Thyroid gland (tissue), 4 donors: ENCODE measurements around the gene RPS6KA1. TPM values are rescaled to one million over a fixed set of nuclear protein-coding genes. Genes with fewer than 3 reads are reported as not detected.

Source experiments
- DNase-seq, 2 donors: peaks; one replicate each; pipeline ENCODE4 v3.0.0-alpha.2; 2019
- H3K27ac ChIP-seq, 3 donors: fragments of 200-600 bp; sonication (generic); 1 replicate in 2 of 3; 2 replicates in 1 of 3; pipeline ENCODE4 v1.5.1; 2016 to 2019; ENCODE audit warnings: mild to moderate bottlenecking in 1 of 3, moderate library complexity in 1 of 3
- H3K27me3 ChIP-seq: fragments of 200-600 bp; sonication (generic); one replicate; pipeline ENCODE4 v1.5.1; 2019
- H3K36me3 ChIP-seq, 2 donors: fragments of 200-600 bp; sonication (generic); one replicate each; pipeline ENCODE4 v1.5.1; 2016 to 2019
- H3K4me1 ChIP-seq, 2 donors: fragments of 200-600 bp; sonication (generic); one replicate each; pipeline ENCODE4 v1.5.1; 2017 to 2019
- H3K4me3 ChIP-seq, 3 donors: fragments of 200-600 bp; sonication (generic); replicated peaks in 1 of 3; 1 replicate in 2 of 3; 2 replicates in 1 of 3; pipeline ENCODE4 v1.5.1; 2016; ENCODE audit warnings: mild to moderate bottlenecking in 1 of 3
- H3K9me3 ChIP-seq: fragments of 200-600 bp; sonication (generic); one replicate; pipeline ENCODE4 v1.5.1; 2017
- CTCF ChIP-seq, 6 experiments: fragments of 200-600 bp in 3 of 6; fragments of 450-650 bp in 3 of 6; sonication (generic) in 3 of 6; IDR thresholded peaks; one replicate each; pipeline ENCODE4 v1.5.1; 2016 to 2019; ENCODE audit warnings: antibody characterized with exemption in 6 of 6, mild to moderate bottlenecking in 2 of 6, inconsistent platforms in 1 of 6, moderate library complexity in 1 of 6
- POLR2A ChIP-seq, 2 donors: fragments of 450-650 bp; IDR thresholded peaks; one replicate each; pipeline ENCODE4 v1.6.1; 2017; ENCODE audit warnings: antibody characterized with exemption in 2 of 2, mild to moderate bottlenecking in 2 of 2, moderate library complexity in 1 of 2
- WGBS, 2 donors: methylation state at CpG; one replicate each; pipeline ENCODE4 v1.1.5; 2017; 5-methylcytosine and 5-hydroxymethylcytosine counted together
- intact Hi-C: fragments of 100-400 bp; cut with DNase I; formaldehyde crosslinking; loops from one replicate; pipeline ENCODE4 v1.15.1; 2023
- total RNA-seq, 4 donors: library from RNA; depleted of rRNA; stranded (reverse); fragments of >200 nt; gene quantifications; one replicate each; pipeline ENCODE4 v1.2.3, GENCODE V29; 2016

Gene RPS6KA1
- total RNA-seq, 4 donors from 2014 or later: 55.8 to 98.6 (median 76.3) TPM

GRCh38 chr1:26543462-26543861 lies 13.9 kb downstream of the RPS6KA1 start:
- no peak for TF ChIP-seq CTCF (IDR thresholded peaks at IDR 0.05)
- intact Hi-C loops: no loop called here
- no peak overlapping the region for H3K4me3 ChIP-seq
- no peak for DNase-seq
- H3K4me1 ChIP-seq: peaks cover 0 to 16% of the 10 kb centered on the region in 2 donors
- no peak overlapping the region for H3K27ac ChIP-seq
- peaks cover under 1 to 6% of the 10 kb centered on the region in 2 donors for H3K36me3 ChIP-seq
- WGBS, 2 donors: 73 to 95% methylated on average over 5 of the region's 5 CpGs
- no peaks in the 10 kb centered on the region for H3K9me3 ChIP-seq
- H3K27me3 ChIP-seq: no peaks in the 10 kb centered on the region

- 92 to 93% methylated on average over 5 of the region's 5 CpGs for WGBS, 2 donors
- Histone ChIP-seq H3K4me3 (no peak overlapping the region), H3K27ac (no peak overlapping the region), H3K27me3 (no peaks in the 10 kb centered on the region), H3K36me3 (peaks cover 5 to 6% of the 10 kb centered on the region in 2 donors), H3K4me1 (peaks cover 0 to 16% of the 10 kb centered on the region in 2 donors), H3K9me3 (no peaks in the 10 kb centered on the region)
- intact Hi-C loops: no loop called here
- TF ChIP-seq CTCF (IDR thresholded peaks at IDR 0.05) (no peak), POLR2A (IDR thresholded peaks at IDR 0.05) (no peak)
- no peak for DNase-seq
Measured at GRCh38 chr1:26544126-26544525, 14.6 kb downstream of the RPS6KA1 start.

GRCh38 chr1:26545969-26546323 lies 16.4 kb downstream of the RPS6KA1 start:
- TF ChIP-seq POLR2A (IDR thresholded peaks at IDR 0.05) (no peak), CTCF (IDR thresholded peaks at IDR 0.05) (no peak)
- peaks cover 0 to 9% of the 10 kb centered on the region in 2 donors for H3K4me1 ChIP-seq
- H3K27me3 ChIP-seq: no peaks in the 10 kb centered on the region
- no peak for DNase-seq
- WGBS, 2 donors: 100% methylated on average over 3 of the region's 4 CpGs; no CpG with 5 or more reads in 1 of the 2 donors
- intact Hi-C loops: no loop called here
- no peaks in the 10 kb centered on the region for H3K9me3 ChIP-seq
- H3K36me3 ChIP-seq: peaks cover 5 to 6% of the 10 kb centered on the region in 2 donors
- no peak overlapping the region for H3K27ac ChIP-seq
- H3K4me3 ChIP-seq: no peak overlapping the region

GRCh38 chr1:26546375-26546774 lies 16.8 kb downstream of the RPS6KA1 start:
- DNase-seq: no peak
- peaks cover 0 to 7% of the 10 kb centered on the region in 2 donors for H3K4me1 ChIP-seq
- no peaks in the 10 kb centered on the region for H3K9me3 ChIP-seq
- no peak overlapping the region for H3K4me3 ChIP-seq
- no peak overlapping the region for H3K27ac ChIP-seq
- no peaks in the 10 kb centered on the region for H3K27me3 ChIP-seq
- intact Hi-C loops: no loop called here
- WGBS, 2 donors: 100% methylated on average over 1 of the region's 8 CpGs; no CpG with 5 or more reads in 1 of the 2 donors
- no peak for TF ChIP-seq POLR2A (IDR thresholded peaks at IDR 0.05)
- peaks cover 7% of the 10 kb centered on the region in 2 donors for H3K36me3 ChIP-seq

GRCh38 chr1:26546819-26547218 lies 17.3 kb downstream of the RPS6KA1 start:
- Histone ChIP-seq H3K27ac (no peak overlapping the region), H3K27me3 (no peaks in the 10 kb centered on the region), H3K4me3 (no peak overlapping the region), H3K9me3 (no peaks in the 10 kb centered on the region), H3K36me3 (peaks cover 11% of the 10 kb centered on the region in 2 donors), H3K4me1 (peaks cover 0 to 2% of the 10 kb centered on the region in 2 donors)
- 89 to 96% methylated on average over 3 to 5 of the region's 7 CpGs for WGBS, 2 donors
- intact Hi-C loops: no loop called here
- no peak for TF ChIP-seq POLR2A (IDR thresholded peaks at IDR 0.05)
- TF ChIP-seq CTCF (IDR thresholded peaks at IDR 0.05): no peak
- no peak for DNase-seq

- intact Hi-C loops: no loop called here
- WGBS, 2 donors: 92 to 93% methylated on average over 3 of the region's 3 CpGs
Measured at GRCh38 chr1:26548841-26549240, 19.3 kb downstream of the RPS6KA1 start.

More at GRCh38 chr1:26548841-26549240, 19.3 kb downstream of the RPS6KA1 start:
- Histone ChIP-seq H3K4me3 (no peak overlapping the region), H3K27ac (no peak overlapping the region), H3K4me1 (no peaks in the 10 kb centered on the region), H3K9me3 (no peaks in the 10 kb centered on the region), H3K36me3 (peaks cover 16 to 23% of the 10 kb centered on the region in 2 donors), H3K27me3 (no peaks in the 10 kb centered on the region)
- no peak for DNase-seq
- TF ChIP-seq CTCF (IDR thresholded peaks at IDR 0.05): no peak
- TF ChIP-seq POLR2A (IDR thresholded peaks at IDR 0.05): no peak
